ENCODE results near the gene ATL2. TPM values are rescaled to one million over a fixed set of nuclear protein-coding genes. Genes with fewer than 3 reads are reported as not detected.

ATL2 gene
- total and polyA plus RNA-seq, 2 experiments from 2014 or later, result 28.0 to 72.4 TPM

DNA sequence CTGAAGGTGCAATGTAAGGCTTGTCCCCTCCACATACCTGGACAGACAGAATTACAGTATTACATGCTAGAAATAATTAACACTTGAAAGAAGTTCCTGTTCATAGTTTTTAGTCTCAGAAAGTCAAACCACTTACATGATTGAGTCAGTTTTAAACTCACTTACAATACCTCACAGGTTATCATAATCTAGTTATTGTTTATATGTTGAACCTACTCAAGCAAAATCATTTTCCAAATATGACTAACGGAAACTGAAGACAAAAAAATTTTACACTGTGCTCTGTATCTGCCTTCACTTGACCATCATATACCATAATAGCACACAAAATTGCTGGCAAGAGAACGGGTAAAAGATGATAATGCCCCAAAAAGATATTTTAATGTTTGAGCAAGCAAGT is 78.5 kb downstream of the ATL2 start:
- H3K4me1 ChIP-seq (ENCODE audit: insufficient read depth), result no peaks in the 10 kb centered on the region
- no peak overlapping the region for H3K4me3 ChIP-seq
- H2AFZ ChIP-seq, result no peak overlapping the region
- TF ChIP-seq EZH2phosphoT487 (IDR thresholded peaks at IDR 0.05; ENCODE audit: low read depth, severe bottlenecking, unreplicated experiment) (no peak), EZH2 (IDR thresholded peaks at IDR 0.05; ENCODE audit: borderline replicate concordance) (no peak)
- TF ChIP-seq, protein P1, sequence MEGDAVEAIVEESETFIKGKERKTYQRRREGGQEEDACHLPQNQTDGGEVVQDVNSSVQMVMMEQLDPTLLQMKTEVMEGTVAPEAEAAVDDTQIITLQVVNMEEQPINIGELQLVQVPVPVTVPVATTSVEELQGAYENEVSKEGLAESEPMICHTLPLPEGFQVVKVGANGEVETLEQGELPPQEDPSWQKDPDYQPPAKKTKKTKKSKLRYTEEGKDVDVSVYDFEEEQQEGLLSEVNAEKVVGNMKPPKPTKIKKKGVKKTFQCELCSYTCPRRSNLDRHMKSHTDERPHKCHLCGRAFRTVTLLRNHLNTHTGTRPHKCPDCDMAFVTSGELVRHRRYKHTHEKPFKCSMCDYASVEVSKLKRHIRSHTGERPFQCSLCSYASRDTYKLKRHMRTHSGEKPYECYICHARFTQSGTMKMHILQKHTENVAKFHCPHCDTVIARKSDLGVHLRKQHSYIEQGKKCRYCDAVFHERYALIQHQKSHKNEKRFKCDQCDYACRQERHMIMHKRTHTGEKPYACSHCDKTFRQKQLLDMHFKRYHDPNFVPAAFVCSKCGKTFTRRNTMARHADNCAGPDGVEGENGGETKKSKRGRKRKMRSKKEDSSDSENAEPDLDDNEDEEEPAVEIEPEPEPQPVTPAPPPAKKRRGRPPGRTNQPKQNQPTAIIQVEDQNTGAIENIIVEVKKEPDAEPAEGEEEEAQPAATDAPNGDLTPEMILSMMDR (IDR thresholded peaks at IDR 0.05; ENCODE audit: poor library complexity), result no peak
- H4K20me1 ChIP-seq (ENCODE audit: insufficient read depth, poor library complexity, severe bottlenecking), result no peaks in the 10 kb centered on the region
- H3K36me3 ChIP-seq (replicated peaks; ENCODE audit: insufficient read depth, low read depth), result no peaks in the 10 kb centered on the region
- no peaks in the 10 kb centered on the region for H3K9me2 ChIP-seq (replicated peaks; ENCODE audit: insufficient read depth)
- H3K4me2 ChIP-seq, result no peak overlapping the region
- 97% methylated on average over 2 of the region's 2 CpGs for WGBS (ENCODE audit: low lambda C conversion rate, missing lambda C conversion rate)
- no peak for DNase-seq (ENCODE audit: low spot score)
- no peak overlapping the region for H3K27ac ChIP-seq
- no peaks in the 10 kb centered on the region for H3K27me3 ChIP-seq
- peaks cover 6% of the 10 kb centered on the region for H3K79me2 ChIP-seq
- H3K9me3 ChIP-seq (ENCODE audit: low read depth), result no peaks in the 10 kb centered on the region

GRCh38 chr2:38296197-38296780 is 80.8 kb downstream of the ATL2 start:
- no peak overlapping the region for H3K27ac ChIP-seq
- H3K4me1 ChIP-seq (ENCODE audit: insufficient read depth), result no peaks in the 10 kb centered on the region
- H3K9me2 ChIP-seq (replicated peaks; ENCODE audit: insufficient read depth), result no peaks in the 10 kb centered on the region
- no peak for TF ChIP-seq EZH2 (IDR thresholded peaks at IDR 0.05; ENCODE audit: borderline replicate concordance)
- TF ChIP-seq EZH2phosphoT487 (IDR thresholded peaks at IDR 0.05; ENCODE audit: low read depth, severe bottlenecking, unreplicated experiment), result no peak
- TF ChIP-seq, protein P1 (IDR thresholded peaks at IDR 0.05; ENCODE audit: poor library complexity), result no peak
- WGBS (ENCODE audit: low lambda C conversion rate, missing lambda C conversion rate), result 92% methylated on average over 7 of the region's 7 CpGs
- no peak overlapping the region for H2AFZ ChIP-seq
- no peaks in the 10 kb centered on the region for H3K27me3 ChIP-seq
- H3K4me3 ChIP-seq, result no peak overlapping the region
- H4K20me1 ChIP-seq (ENCODE audit: insufficient read depth, poor library complexity, severe bottlenecking), result no peaks in the 10 kb centered on the region
- no peaks in the 10 kb centered on the region for H3K36me3 ChIP-seq (replicated peaks; ENCODE audit: insufficient read depth, low read depth)
- no peak for DNase-seq (ENCODE audit: low spot score)
- no peaks in the 10 kb centered on the region for H3K79me2 ChIP-seq
- no peaks in the 10 kb centered on the region for H3K9me3 ChIP-seq (ENCODE audit: low read depth)
- no peak overlapping the region for H3K4me2 ChIP-seq

DNA sequence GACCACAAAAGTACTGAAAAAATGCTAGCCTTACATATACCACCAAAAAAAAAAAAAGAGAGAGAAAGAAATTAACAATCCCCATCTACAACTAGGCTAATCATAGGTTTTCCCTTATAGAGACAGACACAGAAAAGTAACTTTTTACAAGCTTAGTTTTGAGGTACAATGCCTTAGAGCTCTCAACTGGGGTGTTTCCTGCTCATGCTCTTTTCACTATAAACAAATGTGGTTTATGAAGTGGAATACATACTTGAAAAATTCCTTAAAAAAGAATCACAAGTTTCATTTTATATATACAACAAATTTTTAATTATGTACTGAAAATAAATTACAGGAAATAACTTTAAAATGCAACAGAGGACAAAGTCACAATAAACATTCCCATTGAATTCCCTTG is 82.5 kb downstream of the ATL2 start:
- Histone ChIP-seq H3K27me3 (no peaks in the 10 kb centered on the region), H2AFZ (no peak overlapping the region), H3K4me3 (no peak overlapping the region), H3K9me3 (ENCODE audit: low read depth) (no peaks in the 10 kb centered on the region), H3K4me2 (no peak overlapping the region), H3K36me3 (replicated peaks; ENCODE audit: insufficient read depth, low read depth) (no peaks in the 10 kb centered on the region), H3K9me2 (replicated peaks; ENCODE audit: insufficient read depth) (no peaks in the 10 kb centered on the region), H3K4me1 (ENCODE audit: insufficient read depth) (peaks cover 13% of the 10 kb centered on the region), H3K79me2 (no peaks in the 10 kb centered on the region), H4K20me1 (ENCODE audit: insufficient read depth, poor library complexity, severe bottlenecking) (no peaks in the 10 kb centered on the region), H3K27ac (no peak overlapping the region)
- TF ChIP-seq EZH2 (IDR thresholded peaks at IDR 0.05; ENCODE audit: borderline replicate concordance) (no peak), EZH2phosphoT487 (IDR thresholded peaks at IDR 0.05; ENCODE audit: low read depth, severe bottlenecking, unreplicated experiment) (no peak)
- TF ChIP-seq, protein P1 (IDR thresholded peaks at IDR 0.05; ENCODE audit: poor library complexity), result no peak
- DNase-seq (ENCODE audit: low spot score), result no peak

Measured in hepatocyte (in vitro differentiated cells).